ENCODE results near the gene IQGAP3. TPM values are rescaled to one million over a fixed set of nuclear protein-coding genes. Genes with fewer than 3 reads are reported as not detected.

The IQGAP3 gene
- total and polyA plus RNA-seq, 9 donors, result 5.3 to 11.8 (median 8.0) TPM

DNA sequence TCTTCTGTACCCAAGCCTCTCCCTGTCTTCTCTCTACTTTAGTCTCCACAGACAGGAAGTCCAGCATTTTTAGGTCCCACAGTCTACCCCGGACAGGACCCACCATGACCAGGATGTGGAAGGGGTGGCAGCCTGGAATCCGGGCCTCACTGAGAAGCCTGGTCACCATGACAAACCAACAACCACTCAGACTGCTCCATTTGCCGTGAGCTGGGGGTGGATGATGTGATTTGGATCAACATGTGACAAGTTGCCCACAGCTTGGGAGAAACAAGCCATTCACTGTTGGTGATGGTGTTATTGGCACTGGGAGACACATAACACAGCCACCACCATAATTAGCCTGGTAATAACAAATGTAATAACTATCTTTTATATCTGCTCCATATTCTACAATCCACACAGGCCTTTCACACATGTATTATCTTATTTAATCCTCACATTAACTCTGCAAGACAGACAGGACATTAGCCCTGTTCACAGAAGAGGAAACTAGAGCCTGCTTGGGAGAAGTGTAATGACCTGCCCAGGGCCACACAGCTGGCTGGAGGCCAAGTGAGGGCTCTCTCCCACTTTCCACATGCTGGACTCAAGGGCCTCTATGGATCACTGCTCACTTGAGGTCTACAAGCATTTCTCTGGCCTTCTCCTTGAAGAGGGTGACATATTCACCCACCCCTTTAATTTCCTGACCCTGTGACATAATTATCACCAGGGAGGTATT is 94.7 kb downstream of the IQGAP3 start:
- Histone ChIP-seq H3K4me3 (ENCODE audit: low read length) (no peak overlapping the region), H3K9me3 (replicated peaks; ENCODE audit: control insufficient read depth, low read depth, low read length) (no peaks in the 10 kb centered on the region), H3K4me1 (ENCODE audit: control insufficient read depth, insufficient read depth, low read length) (peaks cover 36% of the 10 kb centered on the region), H3K27me3 (ENCODE audit: control insufficient read depth, insufficient read depth, low read length) (no peaks in the 10 kb centered on the region), H3K36me3 (ENCODE audit: control insufficient read depth, insufficient read depth, low read length) (peaks cover 96% of the 10 kb centered on the region), H3K27ac (ENCODE audit: low read length) (peak overlapping the region; percentile 52)
- WGBS (ENCODE audit: insufficient coverage), result no CpG with 5 or more reads among the region's 3 CpGs
- no peak for DNase-seq

- Histone ChIP-seq H3K9me3 (replicated peaks; ENCODE audit: control insufficient read depth, low read depth, low read length) (no peaks in the 10 kb centered on the region), H3K4me1 (ENCODE audit: control insufficient read depth, insufficient read depth, low read length) (peaks cover 36% of the 10 kb centered on the region), H3K4me3 (ENCODE audit: low read length) (no peak overlapping the region), H3K36me3 (ENCODE audit: control insufficient read depth, insufficient read depth, low read length) (peaks cover 93% of the 10 kb centered on the region), H3K27me3 (ENCODE audit: control insufficient read depth, insufficient read depth, low read length) (no peaks in the 10 kb centered on the region), H3K27ac (ENCODE audit: low read length) (peak overlapping the region; percentile 54)
- 25% methylated on average over 5 of the region's 8 CpGs for WGBS (ENCODE audit: insufficient coverage)
- no peak for DNase-seq
Observed at GRCh38 chr1:156476501-156477298, 95.7 kb downstream of the IQGAP3 start.

GRCh38 chr1:156475568-156476500 is 96.5 kb downstream of the IQGAP3 start:
- 64% methylated on average over 20 of the region's 25 CpGs for WGBS (ENCODE audit: insufficient coverage)
- DNase-seq, result peak; percentile 58
- H3K4me3 ChIP-seq (ENCODE audit: low read length), result no peak overlapping the region
- peaks cover 93% of the 10 kb centered on the region for H3K36me3 ChIP-seq (ENCODE audit: control insufficient read depth, insufficient read depth, low read length)
- H3K4me1 ChIP-seq (ENCODE audit: control insufficient read depth, insufficient read depth, low read length), result peaks cover 30% of the 10 kb centered on the region
- H3K27ac ChIP-seq (ENCODE audit: low read length), result peak overlapping the region; percentile 54
- no peaks in the 10 kb centered on the region for H3K27me3 ChIP-seq (ENCODE audit: control insufficient read depth, insufficient read depth, low read length)
- no peaks in the 10 kb centered on the region for H3K9me3 ChIP-seq (replicated peaks; ENCODE audit: control insufficient read depth, low read depth, low read length)

Other genes starting within 250 kb of the IQGAP3 start
- 207 TPM for gene CCT3, start 234.3 kb downstream of the IQGAP3 start, total RNA-seq
- gene CCT3, start 234.3 kb downstream of the IQGAP3 start, polyA plus RNA-seq (ENCODE audit: insufficient read depth in 1 of 8, insufficient read length in 8 of 8, low replicate concordance in 1 of 8), result 100 to 1,000 TPM; 197 to 293 (median 225) TPM
- gene TSACC, start 234.0 kb downstream of the IQGAP3 start, total RNA-seq, result 0.27 TPM
- gene TSACC, start 234.0 kb downstream of the IQGAP3 start, polyA plus RNA-seq (ENCODE audit: insufficient read depth in 1 of 8, insufficient read length in 8 of 8, low replicate concordance in 1 of 8), result 1 to 10 TPM in 1 of 8 donors, under 1 TPM in 7; 0.20 to 1.5 (median 0.58) TPM
- not detected for gene RHBG, start 203.4 kb downstream of the IQGAP3 start, total RNA-seq
- 1 to 10 TPM in 1 of 8 donors, under 1 TPM in 2, not detected in 5; 0.13 to 1.2 (median 0.49) TPM for gene RHBG, start 203.4 kb downstream of the IQGAP3 start, polyA plus RNA-seq (ENCODE audit: insufficient read depth in 1 of 8, insufficient read length in 8 of 8, low replicate concordance in 1 of 8)
- gene MEF2D, start 71.8 kb downstream of the IQGAP3 start, total RNA-seq, result 16.8 TPM
- gene MEF2D, start 71.8 kb downstream of the IQGAP3 start, polyA plus RNA-seq (ENCODE audit: insufficient read depth in 1 of 8, insufficient read length in 8 of 8, low replicate concordance in 1 of 8), result 10 to 100 TPM; 48.8 to 75.3 (median 60.8) TPM
- gene TTC24, start 7.2 kb upstream of the IQGAP3 start, total RNA-seq, result 0.09 TPM
- gene TTC24, start 7.2 kb upstream of the IQGAP3 start, polyA plus RNA-seq (ENCODE audit: insufficient read depth in 1 of 8, insufficient read length in 8 of 8, low replicate concordance in 1 of 8), result under 1 TPM; 0.05 to 0.61 (median 0.20) TPM
- 36.0 TPM for gene NAXE, start 19.2 kb upstream of the IQGAP3 start, total RNA-seq
- gene NAXE, start 19.2 kb upstream of the IQGAP3 start, polyA plus RNA-seq (ENCODE audit: insufficient read depth in 1 of 8, insufficient read length in 8 of 8, low replicate concordance in 1 of 8), result 10 to 100 TPM; 24.9 to 33.9 (median 28.6) TPM
- 10.6 TPM for gene GPATCH4, start 28.9 kb upstream of the IQGAP3 start, total RNA-seq
- 10 to 100 TPM; 23.7 to 32.9 (median 28.3) TPM for gene GPATCH4, start 28.9 kb upstream of the IQGAP3 start, polyA plus RNA-seq (ENCODE audit: insufficient read depth in 1 of 8, insufficient read length in 8 of 8, low replicate concordance in 1 of 8)
- 0.44 TPM for gene HAPLN2, start 46.9 kb upstream of the IQGAP3 start, total RNA-seq
- under 1 TPM; 0.11 to 0.75 (median 0.41) TPM for gene HAPLN2, start 46.9 kb upstream of the IQGAP3 start, polyA plus RNA-seq (ENCODE audit: insufficient read depth in 1 of 8, insufficient read length in 8 of 8, low replicate concordance in 1 of 8)
- 0.58 TPM for gene BCAN, start 69.6 kb upstream of the IQGAP3 start, total RNA-seq
- 1 to 10 TPM; 1.7 to 4.8 (median 2.9) TPM for gene BCAN, start 69.6 kb upstream of the IQGAP3 start, polyA plus RNA-seq (ENCODE audit: insufficient read depth in 1 of 8, insufficient read length in 8 of 8, low replicate concordance in 1 of 8)
- 590 TPM for gene NES, start 104.8 kb upstream of the IQGAP3 start, total RNA-seq
- 1,000 to 10,000 TPM in 3 of 8 donors, 100 to 1,000 TPM in 5; 662 to 1,263 (median 888) TPM for gene NES, start 104.8 kb upstream of the IQGAP3 start, polyA plus RNA-seq (ENCODE audit: insufficient read depth in 1 of 8, insufficient read length in 8 of 8, low replicate concordance in 1 of 8)
- gene CRABP2, start 133.0 kb upstream of the IQGAP3 start, total RNA-seq, result 268 TPM
- gene CRABP2, start 133.0 kb upstream of the IQGAP3 start, polyA plus RNA-seq (ENCODE audit: insufficient read depth in 1 of 8, insufficient read length in 8 of 8, low replicate concordance in 1 of 8), result 100 to 1,000 TPM; 209 to 376 (median 271) TPM
- 13.9 TPM for gene METTL25B, start 155.9 kb upstream of the IQGAP3 start, total RNA-seq
- 10 to 100 TPM; 13.9 to 24.7 (median 18.6) TPM for gene METTL25B, start 155.9 kb upstream of the IQGAP3 start, polyA plus RNA-seq (ENCODE audit: insufficient read depth in 1 of 8, insufficient read length in 8 of 8, low replicate concordance in 1 of 8)
- 14.0 TPM for gene ISG20L2, start 156.2 kb upstream of the IQGAP3 start, total RNA-seq
- gene ISG20L2, start 156.2 kb upstream of the IQGAP3 start, polyA plus RNA-seq (ENCODE audit: insufficient read depth in 1 of 8, insufficient read length in 8 of 8, low replicate concordance in 1 of 8), result 10 to 100 TPM; 20.7 to 29.4 (median 25.3) TPM
- gene MRPL24, start 168.5 kb upstream of the IQGAP3 start, total RNA-seq, result 65.0 TPM
- gene MRPL24, start 168.5 kb upstream of the IQGAP3 start, polyA plus RNA-seq (ENCODE audit: insufficient read depth in 1 of 8, insufficient read length in 8 of 8, low replicate concordance in 1 of 8), result 10 to 100 TPM; 64.7 to 74.0 (median 69.1) TPM
- gene HDGF, start 179.1 kb upstream of the IQGAP3 start, total RNA-seq, result 123 TPM
- gene HDGF, start 179.1 kb upstream of the IQGAP3 start, polyA plus RNA-seq (ENCODE audit: insufficient read depth in 1 of 8, insufficient read length in 8 of 8, low replicate concordance in 1 of 8), result 100 to 1,000 TPM; 145 to 184 (median 166) TPM
- 22.7 TPM for gene PRCC, start 195.0 kb upstream of the IQGAP3 start, total RNA-seq
- gene PRCC, start 195.0 kb upstream of the IQGAP3 start, polyA plus RNA-seq (ENCODE audit: insufficient read depth in 1 of 8, insufficient read length in 8 of 8, low replicate concordance in 1 of 8), result 10 to 100 TPM; 55.8 to 75.7 (median 63.4) TPM
- gene SH2D2A, start 244.3 kb upstream of the IQGAP3 start, total RNA-seq, result 0.71 TPM
- gene SH2D2A, start 244.3 kb upstream of the IQGAP3 start, polyA plus RNA-seq (ENCODE audit: insufficient read depth in 1 of 8, insufficient read length in 8 of 8, low replicate concordance in 1 of 8), result 1 to 10 TPM in 4 of 8 donors, under 1 TPM in 4; 0.61 to 1.4 (median 0.98) TPM